Trophoblast cell (in vitro differentiated cells and primary cell): Measurements from ENCODE around the gene NMU.

Source experiments
- DNase-seq, 2 donors: peaks; one replicate each; pipeline ENCODE4 v3.0.0-alpha.2; 2016
- H2AFZ ChIP-seq: 2 replicates; pipeline ENCODE4 v1.6.1; 2013; ENCODE audit warnings: low read length, moderate library complexity, mild to moderate bottlenecking; ENCODE audit not compliant: insufficient read depth, poor library complexity
- H2AK5ac ChIP-seq: 2 replicates; pipeline ENCODE4 v1.6.1; 2013; ENCODE audit warnings: mild to moderate bottlenecking, low read length
- H2BK120ac ChIP-seq: 2 replicates; pipeline ENCODE4 v1.6.1; 2013; ENCODE audit warnings: low read length, mild to moderate bottlenecking, moderate library complexity; ENCODE audit not compliant: insufficient read depth, poor library complexity
- H2BK12ac ChIP-seq: 2 replicates; pipeline ENCODE4 v1.6.1; 2013; ENCODE audit warnings: mild to moderate bottlenecking, low read length, moderate library complexity
- H2BK5ac ChIP-seq: 2 replicates; pipeline ENCODE4 v1.6.1; 2013; ENCODE audit warnings: low read length, low read depth, moderate library complexity, mild to moderate bottlenecking; ENCODE audit not compliant: poor library complexity
- H3K14ac ChIP-seq: 2 replicates; pipeline ENCODE4 v1.6.1; 2013; ENCODE audit warnings: mild to moderate bottlenecking, low read length
- H3K18ac ChIP-seq: 2 replicates; pipeline ENCODE4 v1.6.1; 2013; ENCODE audit warnings: mild to moderate bottlenecking, low read length
- H3K23ac ChIP-seq: 2 replicates; pipeline ENCODE4 v1.6.1; 2013; ENCODE audit warnings: low read length
- H3K27ac ChIP-seq: 2 replicates; pipeline ENCODE4 v1.5.1; 2013; ENCODE audit warnings: low read depth, mild to moderate bottlenecking, inconsistent platforms, low read length, moderate library complexity
- H3K27me3 ChIP-seq: 2 replicates; pipeline ENCODE4 v1.6.1; 2013; ENCODE audit warnings: inconsistent platforms, mild to moderate bottlenecking, low read length, moderate library complexity; ENCODE audit not compliant: insufficient read depth
- H3K36me3 ChIP-seq, 2 experiments: 1 replicate in 1 of 2; 2 replicates in 1 of 2; pipeline ENCODE4 v1.6.1; 2013; ENCODE audit warnings: low read length in 2 of 2, mild to moderate bottlenecking in 2 of 2, moderate library complexity in 1 of 2; ENCODE audit not compliant: insufficient read depth in 2 of 2, control insufficient read depth in 1 of 2
- H3K4ac ChIP-seq: 2 replicates; pipeline ENCODE4 v1.6.1; 2013; ENCODE audit warnings: low read depth, mild to moderate bottlenecking, low read length, moderate library complexity
- H3K4me1 ChIP-seq, 2 experiments: 1 replicate in 1 of 2; 2 replicates in 1 of 2; pipeline ENCODE4 v1.6.1; 2013; ENCODE audit warnings: low read length in 2 of 2, mild to moderate bottlenecking in 2 of 2, moderate library complexity in 1 of 2; ENCODE audit not compliant: insufficient read depth in 2 of 2, control insufficient read depth in 1 of 2
- H3K4me2 ChIP-seq: 2 replicates; pipeline ENCODE4 v1.6.1; 2013; ENCODE audit warnings: inconsistent platforms, mild to moderate bottlenecking, low read length, moderate library complexity
- H3K4me3 ChIP-seq: 2 replicates; pipeline ENCODE4 v1.5.1; 2013; ENCODE audit warnings: mild to moderate bottlenecking, low read depth, low read length, inconsistent platforms
- H3K79me1 ChIP-seq: one replicate; pipeline ENCODE4 v1.6.1; 2013; ENCODE audit warnings: low read length
- H3K79me2 ChIP-seq: 2 replicates; pipeline ENCODE4 v1.6.1; 2013; ENCODE audit warnings: low read length, mild to moderate bottlenecking; ENCODE audit not compliant: control insufficient read depth, insufficient read depth, poor library complexity
- H3K9ac ChIP-seq: 2 replicates; pipeline ENCODE4 v1.6.1; 2013; ENCODE audit warnings: mild to moderate bottlenecking, low read length
- H3K9me3 ChIP-seq: 2 replicates; pipeline ENCODE4 v1.6.1; 2013; ENCODE audit warnings: low read depth, mild to moderate bottlenecking, control low read depth, inconsistent platforms, low read length; ENCODE audit not compliant: insufficient read depth
- H4K12ac ChIP-seq: 2 replicates; pipeline ENCODE4 v1.6.1; 2013; ENCODE audit warnings: low read depth, mild to moderate bottlenecking, low read length, moderate library complexity
- H4K8ac ChIP-seq: 2 replicates; pipeline ENCODE4 v1.6.1; 2013; ENCODE audit warnings: low read depth, mild to moderate bottlenecking, low read length, moderate library complexity
- H4K91ac ChIP-seq: one replicate; pipeline ENCODE4 v1.6.1; 2013; ENCODE audit warnings: low read depth, mild to moderate bottlenecking, low read length, moderate library complexity
- WGBS: extraction: QIAGEN DNeasy Blood & Tissue Kit; methylation state at CpG from one replicate; pipeline ENCODE4 v1.1.7; 2013; ENCODE audit warnings: missing lambda C conversion rate; ENCODE audit not compliant: insufficient read length, insufficient coverage; ENCODE audit errors: extremely low coverage; 5-methylcytosine and 5-hydroxymethylcytosine counted together

NMU gene

GRCh38 chr4:55604996-55605395 lies 31.1 kb downstream of the NMU start:
- no peak overlapping the region for H3K18ac ChIP-seq
- no peak overlapping the region for H2AFZ ChIP-seq
- H3K4me1 ChIP-seq, result no peaks in the 10 kb centered on the region
- no peaks in the 10 kb centered on the region for H3K79me1 ChIP-seq
- no peak overlapping the region for H2BK12ac ChIP-seq
- no peak overlapping the region for H3K23ac ChIP-seq
- H2BK120ac ChIP-seq, result no peak overlapping the region
- no peak overlapping the region for H2AK5ac ChIP-seq
- no peaks in the 10 kb centered on the region for H3K27me3 ChIP-seq
- no peak for DNase-seq
- no CpG with 5 or more reads among the region's 7 CpGs for WGBS
- H3K4me3 ChIP-seq, result no peak overlapping the region
- H3K36me3 ChIP-seq, result no peaks in the 10 kb centered on the region
- no peak overlapping the region for H4K8ac ChIP-seq
- no peak overlapping the region for H3K4me2 ChIP-seq
- H3K14ac ChIP-seq, result no peak overlapping the region
- no peak overlapping the region for H3K27ac ChIP-seq
- H4K91ac ChIP-seq, result no peak overlapping the region
- H3K9ac ChIP-seq, result no peak overlapping the region
- H3K79me2 ChIP-seq, result no peaks in the 10 kb centered on the region
- H4K12ac ChIP-seq, result no peak overlapping the region
- no peak overlapping the region for H3K4ac ChIP-seq
- no peaks in the 10 kb centered on the region for H3K9me3 ChIP-seq
- no peak overlapping the region for H2BK5ac ChIP-seq

GRCh38 chr4:55600640-55601039 lies 35.5 kb downstream of the NMU start:
- Histone ChIP-seq H3K18ac (no peak overlapping the region), H2BK12ac (no peak overlapping the region), H3K14ac (no peak overlapping the region), H3K27ac (no peak overlapping the region), H3K4me2 (no peak overlapping the region), H4K8ac (no peak overlapping the region), H3K9ac (no peak overlapping the region), H2BK120ac (no peak overlapping the region), H3K27me3 (no peaks in the 10 kb centered on the region), H2AFZ (no peak overlapping the region), H3K23ac (no peak overlapping the region), H3K9me3 (no peaks in the 10 kb centered on the region), H2BK5ac (no peak overlapping the region), H4K91ac (no peak overlapping the region), H3K4me1 (no peaks in the 10 kb centered on the region), H2AK5ac (no peak overlapping the region), H3K4ac (no peak overlapping the region), H3K4me3 (no peak overlapping the region), H4K12ac (no peak overlapping the region), H3K36me3 (no peaks in the 10 kb centered on the region), H3K79me2 (no peaks in the 10 kb centered on the region), H3K79me1 (no peaks in the 10 kb centered on the region)
- DNase-seq, result no peak

GRCh38 chr4:55598641-55599040 lies 37.5 kb downstream of the NMU start:
- Histone ChIP-seq H3K18ac (no peak overlapping the region), H2BK120ac (no peak overlapping the region), H4K8ac (no peak overlapping the region), H2BK5ac (no peak overlapping the region), H3K79me1 (no peaks in the 10 kb centered on the region), H3K4ac (no peak overlapping the region), H2AK5ac (no peak overlapping the region), H3K9ac (no peak overlapping the region), H4K91ac (no peak overlapping the region), H3K27ac (no peak overlapping the region), H4K12ac (no peak overlapping the region), H3K14ac (no peak overlapping the region), H3K36me3 (no peaks in the 10 kb centered on the region), H3K4me3 (no peak overlapping the region), H3K23ac (no peak overlapping the region), H3K79me2 (no peaks in the 10 kb centered on the region), H3K4me2 (no peak overlapping the region), H2BK12ac (no peak overlapping the region), H3K4me1 (no peaks in the 10 kb centered on the region), H3K9me3 (no peaks in the 10 kb centered on the region), H3K27me3 (no peaks in the 10 kb centered on the region), H2AFZ (no peak overlapping the region)
- DNase-seq, result no peak
- no CpG with 5 or more reads among the region's 2 CpGs for WGBS

GRCh38 chr4:55592014-55592413 lies 44.1 kb downstream of the NMU start, which contains the start of gene PDCL2:
PDCL2 (minus strand) TSS chr4:55592245; CDS start chr4:55592109, 136 bp downstream.
- Histone ChIP-seq H2AFZ (no peak within 1 kb of the TSS), H3K79me2 (no peaks in the 10 kb centered on the region), H4K12ac (no peak within 1 kb of the TSS), H3K27me3 (no peaks in the 10 kb centered on the region), H3K27ac (no peak within 1 kb of the TSS), H2BK12ac (no peak within 1 kb of the TSS), H3K14ac (no peak within 1 kb of the TSS), H4K91ac (no peak within 1 kb of the TSS), H3K4me3 (peak within 1 kb of the TSS; percentile 16), H3K4ac (no peak within 1 kb of the TSS), H3K23ac (no peak within 1 kb of the TSS), H3K79me1 (no peaks in the 10 kb centered on the region), H3K18ac (no peak within 1 kb of the TSS), H3K4me1 (no peaks in the 10 kb centered on the region), H3K9me3 (peaks cover 4% of the 10 kb centered on the region), H2AK5ac (no peak within 1 kb of the TSS), H2BK120ac (no peak within 1 kb of the TSS), H2BK5ac (no peak within 1 kb of the TSS), H3K4me2 (no peak within 1 kb of the TSS), H3K9ac (no peak within 1 kb of the TSS), H4K8ac (no peak within 1 kb of the TSS), H3K36me3 (no peaks in the 10 kb centered on the region)
- DNase-seq, result no peak
- no CpG with 5 or more reads among the region's 24 CpGs for WGBS
